Measurements from ENCODE around the gene KIFC1.

The KIFC1 gene

DNA sequence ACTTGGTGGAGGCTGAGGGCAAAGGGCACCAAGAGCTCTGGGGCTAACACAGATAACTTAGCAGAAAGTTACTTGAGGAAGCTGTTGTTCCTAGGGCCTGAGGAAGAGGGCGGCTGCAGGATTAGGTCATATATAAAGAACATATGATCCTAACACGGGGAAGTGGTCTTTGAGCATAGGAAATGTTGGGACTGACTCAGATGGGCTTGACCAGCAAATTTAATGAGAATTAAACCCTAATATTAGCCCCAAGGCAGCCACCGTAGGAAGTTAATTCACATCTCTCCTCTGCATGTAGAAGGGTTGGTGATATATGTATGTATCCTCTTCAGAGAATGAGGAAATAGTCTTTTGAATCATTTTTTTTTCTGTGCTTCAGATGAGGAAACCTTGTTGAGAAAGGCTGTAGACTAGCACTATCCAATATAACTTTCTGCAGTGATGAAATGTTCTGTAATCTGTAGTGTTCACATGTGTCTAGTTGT lies 53.5 kb downstream of the KIFC1 start:
- no peak for DNase-seq

DNA sequence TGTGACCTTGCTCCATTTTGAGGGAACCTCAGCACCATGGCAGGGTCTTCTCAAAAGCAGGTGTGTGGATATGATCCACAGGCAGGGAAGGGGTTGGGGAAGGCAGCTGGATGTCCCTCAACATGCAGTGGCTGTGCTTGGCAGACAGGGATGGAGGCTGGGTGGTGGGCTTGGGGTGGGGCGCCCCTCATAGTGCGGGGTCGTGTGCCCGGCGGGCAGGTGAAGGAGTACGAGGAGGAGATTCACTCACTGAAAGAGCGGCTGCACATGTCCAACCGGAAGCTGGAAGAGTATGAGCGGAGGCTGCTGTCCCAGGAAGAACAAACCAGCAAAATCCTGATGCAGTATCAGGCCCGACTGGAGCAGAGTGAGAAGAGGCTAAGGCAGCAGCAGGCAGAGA lies 54.7 kb downstream of the KIFC1 start:
- no peak for DNase-seq

DNA sequence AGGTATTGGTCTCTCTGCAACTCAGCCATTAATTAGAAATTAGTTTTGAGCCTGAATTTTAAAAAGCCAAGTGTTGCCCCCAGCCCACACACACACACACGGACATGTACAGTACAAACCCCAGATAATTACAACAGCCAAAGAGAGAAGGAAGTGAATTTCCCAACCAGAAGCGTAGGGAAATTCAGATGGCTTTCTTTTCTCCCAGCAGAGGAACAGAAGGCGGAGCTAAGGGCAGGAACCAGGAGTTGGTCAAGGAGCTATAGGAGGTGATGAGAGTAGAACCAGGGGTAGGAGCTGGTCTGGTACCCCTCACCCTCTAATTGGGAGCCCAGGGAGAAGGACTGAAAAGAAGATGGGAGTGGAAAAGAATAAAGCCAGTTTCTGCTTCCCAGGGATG lies 58.8 kb downstream of the KIFC1 start:
- DNase-seq = no peak

DNA sequence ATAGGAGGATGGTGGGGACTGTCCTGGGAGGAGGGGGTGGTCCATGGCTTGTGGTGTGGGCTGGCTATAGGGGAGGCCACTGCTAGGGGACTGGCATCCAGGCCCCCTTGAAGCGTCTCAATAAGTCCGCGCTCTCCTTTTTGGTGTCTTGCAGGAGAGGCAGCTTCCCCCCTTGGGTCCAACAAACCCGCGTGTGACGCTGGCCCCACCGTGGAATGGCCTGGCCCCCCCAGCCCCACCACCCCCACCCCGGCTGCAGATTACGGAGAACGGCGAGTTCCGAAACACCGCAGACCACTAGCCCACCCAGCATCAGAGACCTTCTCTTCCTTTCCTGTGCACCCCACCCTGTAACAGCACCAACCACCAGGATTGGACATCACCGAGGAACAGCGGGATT lies 60.0 kb downstream of the KIFC1 start:
- DNase-seq = no peak

DNA sequence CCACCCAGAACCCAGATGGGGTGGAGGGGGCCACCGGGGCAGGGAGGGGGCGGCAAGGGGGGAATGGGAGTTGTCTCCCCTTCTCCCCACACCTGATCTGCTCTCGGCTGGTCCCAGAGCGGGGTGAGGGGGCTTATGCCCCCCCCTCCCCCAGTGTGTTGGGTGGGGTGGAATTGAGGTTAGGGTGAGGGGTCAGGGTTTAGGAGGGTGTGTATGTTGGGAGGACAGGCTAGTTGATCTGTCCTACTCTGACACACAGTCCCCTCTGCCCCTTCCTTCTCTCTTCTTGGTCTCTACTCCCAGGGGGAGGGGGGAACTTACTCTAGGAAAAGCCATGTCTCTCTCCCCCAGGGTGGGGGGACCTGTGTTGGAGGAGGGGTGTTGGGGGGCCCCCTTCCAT lies 60.9 kb downstream of the KIFC1 start:
- DNase-seq = no peak

DNA sequence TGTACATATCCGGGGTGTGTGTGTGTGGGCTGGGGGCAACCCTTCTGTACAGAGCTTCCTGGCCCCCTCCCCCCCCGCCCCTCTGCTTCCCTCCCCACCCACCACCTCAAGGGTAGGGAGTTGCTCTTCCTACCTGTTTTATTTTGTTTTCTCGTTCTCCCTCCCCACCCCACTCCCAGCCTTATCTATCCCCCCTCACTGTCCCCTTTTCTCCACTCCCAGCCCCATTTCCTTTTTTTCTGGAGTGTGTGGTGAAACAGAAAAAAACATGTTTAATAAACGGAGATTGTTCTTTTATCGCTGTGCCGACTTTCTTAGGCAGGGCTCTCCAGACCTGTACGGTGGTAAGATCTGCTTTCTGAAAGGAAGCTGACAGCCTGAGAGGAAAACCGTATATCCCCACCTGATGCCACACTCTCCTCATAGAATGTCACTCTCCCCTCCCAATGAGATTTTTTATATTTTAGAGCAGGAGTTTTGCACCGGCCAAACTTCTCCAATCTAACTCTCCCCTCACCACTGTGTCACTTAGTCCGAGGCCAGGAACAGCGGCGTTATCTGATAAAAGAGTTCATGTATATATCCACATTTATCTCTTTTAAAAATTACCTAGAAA lies 61.9 kb downstream of the KIFC1 start:
- no peak for DNase-seq

DNA sequence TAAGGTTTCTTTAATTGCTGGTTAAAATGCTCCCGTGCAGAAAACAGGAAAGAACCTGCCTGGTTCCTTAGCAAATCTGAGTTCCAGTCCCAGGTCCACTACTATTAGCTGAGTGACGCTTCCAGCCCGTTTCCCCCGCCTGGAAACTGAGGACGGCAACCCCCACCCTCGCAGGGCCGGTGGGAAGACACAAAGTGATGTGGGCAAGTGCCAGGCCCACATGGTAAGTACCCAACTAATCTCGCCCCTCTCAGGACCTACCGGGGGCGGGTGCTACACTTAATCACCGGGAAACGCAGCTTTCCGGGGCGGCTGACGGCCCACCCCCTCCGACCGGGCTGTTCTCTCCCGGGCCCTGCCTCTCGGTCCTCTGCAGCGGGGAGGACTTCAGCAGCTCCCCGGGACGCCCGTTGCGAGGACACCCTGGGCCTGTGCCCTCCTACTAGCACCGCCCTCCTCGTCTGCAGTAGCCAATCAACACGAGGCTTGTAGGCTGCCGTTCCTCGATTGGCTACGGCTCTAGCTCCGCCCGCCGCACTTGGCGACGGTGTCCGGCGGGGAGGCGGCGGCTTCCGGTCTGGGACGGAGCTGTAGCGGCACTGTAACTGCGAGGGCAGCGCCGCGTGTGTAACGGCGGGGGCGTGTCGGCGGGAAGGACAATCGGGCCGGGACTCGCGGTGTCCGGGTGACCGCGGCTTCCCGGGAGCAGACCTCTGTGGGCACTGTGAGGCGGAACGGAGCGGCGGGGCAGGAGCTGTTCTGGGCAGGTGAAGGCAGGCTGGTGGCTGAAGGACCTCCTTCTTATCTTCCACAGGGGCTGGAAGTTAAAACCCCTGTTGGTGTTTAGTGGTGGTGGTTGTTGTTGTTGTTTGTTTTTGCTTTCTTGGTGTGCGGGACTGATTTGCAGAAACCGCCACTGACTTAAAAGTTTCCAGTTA lies 62.7 kb downstream of the KIFC1 start, which contains the start of gene ZBTB9:
Gene ZBTB9 (plus strand): TSS at position 568 of the 938 bp plus-strand sequence. CDS start 525 bp downstream, outside the sequence.
- DNase-seq = peak; percentile 92 to 96 (median 92)

DNA sequence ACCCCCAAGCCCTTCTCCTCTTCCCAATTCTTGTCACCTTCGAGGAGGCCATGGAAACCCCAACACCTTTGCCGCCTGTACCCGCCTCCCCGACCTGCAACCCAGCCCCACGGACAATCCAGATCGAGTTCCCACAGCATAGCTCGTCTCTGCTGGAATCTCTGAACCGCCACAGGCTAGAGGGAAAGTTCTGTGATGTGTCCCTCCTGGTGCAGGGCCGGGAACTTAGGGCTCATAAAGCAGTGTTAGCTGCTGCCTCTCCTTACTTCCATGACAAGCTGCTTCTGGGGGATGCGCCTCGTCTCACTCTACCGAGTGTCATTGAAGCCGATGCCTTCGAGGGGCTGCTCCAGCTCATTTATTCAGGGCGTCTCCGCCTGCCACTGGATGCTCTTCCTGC lies 63.4 kb downstream of the KIFC1 start:
- DNase-seq = no peak

DNA sequence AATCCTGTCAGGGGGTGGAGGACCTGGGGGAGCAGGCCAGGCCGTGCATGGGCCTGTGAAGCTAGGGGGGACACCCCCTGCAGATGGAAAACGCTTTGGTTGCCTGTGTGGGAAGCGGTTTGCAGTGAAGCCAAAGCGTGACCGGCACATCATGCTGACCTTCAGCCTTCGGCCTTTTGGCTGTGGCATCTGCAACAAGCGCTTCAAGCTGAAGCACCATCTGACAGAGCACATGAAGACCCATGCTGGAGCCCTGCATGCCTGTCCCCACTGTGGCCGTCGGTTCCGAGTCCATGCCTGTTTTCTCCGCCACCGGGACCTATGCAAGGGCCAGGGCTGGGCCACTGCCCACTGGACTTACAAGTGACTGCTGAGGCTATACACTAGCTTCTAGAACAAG lies 64.5 kb downstream of the KIFC1 start:
- DNase-seq = no peak

DNA sequence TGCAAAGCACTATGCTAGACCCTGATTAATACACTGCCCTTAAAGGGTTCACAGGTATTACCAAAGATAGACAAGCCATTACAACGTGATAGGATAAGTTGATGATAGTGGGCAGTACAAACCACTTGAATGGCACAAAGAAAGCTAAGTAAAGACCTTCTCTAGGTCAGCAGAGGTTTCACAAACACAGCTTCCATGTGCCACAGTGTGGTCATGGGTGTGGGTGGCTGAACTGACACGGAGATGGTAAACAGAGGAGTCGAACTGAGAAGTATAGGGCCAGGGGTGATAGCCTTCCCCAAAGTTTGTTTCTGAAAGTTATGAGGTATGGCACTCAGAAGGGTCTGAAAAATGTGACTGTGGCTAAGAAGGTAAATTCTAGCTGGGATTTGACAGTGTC lies 67.1 kb downstream of the KIFC1 start:
- no peak for DNase-seq

DNA sequence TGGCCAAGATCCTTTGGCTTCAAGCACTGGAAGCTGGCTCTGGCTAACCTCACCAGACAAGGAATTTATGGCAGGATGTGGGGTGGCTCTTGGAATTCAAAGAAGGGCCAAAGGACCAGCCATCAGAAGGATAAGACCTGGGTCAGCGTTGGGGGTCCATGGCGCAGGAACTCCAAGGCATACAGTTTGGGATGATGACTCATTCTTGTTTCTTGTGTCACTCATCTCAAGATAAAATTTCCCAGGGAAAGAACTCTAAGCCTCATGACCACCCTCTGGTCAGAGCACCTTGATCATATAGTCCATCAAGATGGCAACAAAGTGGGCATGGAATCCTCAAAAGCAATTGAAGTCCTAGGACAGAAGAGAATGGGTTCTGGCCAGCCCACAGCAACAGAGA lies 67.6 kb downstream of the KIFC1 start:
- no peak for DNase-seq

All from T-helper 1 cell (primary cell).